A673 (cell line): ENCODE results near the gene RAB27A.

ENCODE experiments used
- CTCF ChIP-seq: fragments of 300-800, 200-600 bp; sonication (generic); conservative IDR thresholded peaks from 2 replicates; pipeline ENCODE4 v1.5.1; 2017; ENCODE audit warnings: low read depth, mild to moderate bottlenecking, antibody characterized with exemption, low read length, moderate library complexity, mixed read lengths
- EZH2 ChIP-seq: fragments of 200-600 bp; sonication (generic); IDR thresholded peaks from 2 replicates; pipeline ENCODE4 v1.6.1; 2017; ENCODE audit warnings: borderline replicate concordance, low read depth, mild to moderate bottlenecking, mixed read lengths, antibody characterized with exemption, low read length; ENCODE audit not compliant: poor library complexity, severe bottlenecking

GRCh38 chr15:55320238-55320550, 30.6 kb upstream of the RAB27A start:
- no peak for TF ChIP-seq CTCF
- TF ChIP-seq EZH2: no peak
